Kidney (tissue), 14 donors: ENCODE measurements around the gene CORO7. TPM values are rescaled to one million over a fixed set of nuclear protein-coding genes. Genes with fewer than 3 reads are reported as not detected.

ENCODE experiments used
- DNase-seq, 5 donors: peaks; one replicate each; pipeline ENCODE4 v3.0.0-alpha.2; 2013 to 2020
- FAIRE-seq: peaks from 2 replicates; lab custom pipeline; 2012; peaks lifted over from hg19 to GRCh38; lab: Jason Lieb, UNC
- H3K27ac ChIP-seq, 2 donors: one replicate each; pipeline ENCODE4 v1.7.0; 2013; ENCODE audit warnings: low read depth in 2 of 2, low read length in 2 of 2, inconsistent platforms in 1 of 2
- H3K27me3 ChIP-seq: one replicate; pipeline ENCODE4 v1.7.1; 2013; ENCODE audit warnings: low read length, inconsistent platforms; ENCODE audit not compliant: control insufficient read depth, insufficient read depth
- H3K36me3 ChIP-seq, 3 donors: one replicate each; pipeline versions ENCODE4 v1.7.0 to v1.7.1; 2013; ENCODE audit warnings: low read length in 3 of 3, control low read depth in 1 of 3, inconsistent platforms in 1 of 3; ENCODE audit not compliant: insufficient read depth in 3 of 3, control insufficient read depth in 2 of 3
- H3K4me1 ChIP-seq, 3 donors: one replicate each; pipeline versions ENCODE4 v1.7.0 to v1.7.1; 2013; ENCODE audit warnings: low read length in 3 of 3, inconsistent platforms in 1 of 3, low read depth in 1 of 3; ENCODE audit not compliant: control insufficient read depth in 2 of 3, insufficient read depth in 2 of 3
- H3K4me3 ChIP-seq, 3 donors: one replicate each; pipeline versions ENCODE4 v1.7.0 to v1.8.1; 2013; ENCODE audit warnings: low read length in 3 of 3, control low read depth in 1 of 3, inconsistent platforms in 1 of 3
- H3K9ac ChIP-seq, 3 donors: one replicate each; pipeline versions ENCODE4 v1.7.0 to v1.7.1; 2013; ENCODE audit warnings: low read length in 3 of 3, control low read depth in 1 of 3, inconsistent platforms in 1 of 3
- H3K9me3 ChIP-seq, 3 donors: one replicate each; pipeline versions ENCODE4 v1.7.0 to v1.7.1; 2013; ENCODE audit warnings: low read length in 3 of 3, control low read depth in 1 of 3, inconsistent platforms in 1 of 3; ENCODE audit not compliant: control insufficient read depth in 2 of 3, insufficient read depth in 1 of 3
- CTCF ChIP-seq: IDR thresholded peaks from 3 replicates; pipeline ENCODE4 v1.5.1; 2012; ENCODE audit warnings: mild to moderate bottlenecking, moderate library complexity, borderline replicate concordance; ENCODE audit not compliant: insufficient read depth; ENCODE audit errors: extremely low read depth
- intact Hi-C: fragments of 100-400 bp; cut with DNase I; formaldehyde crosslinking; loops from one replicate; pipeline ENCODE4 v1.11.1; 2022
- polyA plus RNA-seq: library from polyadenylated mRNA; stranded (reverse); fragments of 350-450 nt; fragmentation: Illumina TruSeq; extraction: RNeasy Lipid Tissue Mini Kit (QIAGEN cat#74804); gene quantifications from one replicate; pipeline ENCODE4 v1.2.3, GENCODE V29; 2014; ENCODE audit warnings: low read depth, low replicate concordance; ENCODE audit not compliant: insufficient read depth
- total RNA-seq: library from RNA; stranded (reverse); fragmentation: NEBNext Ultra II Directional; extraction: Animal tissue kit (Norgen Biotek cat#: 25700); gene quantifications from one replicate; pipeline ENCODE4 v1.2.1, GENCODE V29; 2021
- donor health status: control.
- donor health status: control.
- donor health status: control.
- donor health status: control.
- donor health status: control.
- donor health status: DM: yes; HTN: yes; CAD: no.
- donor health status: Normal renal cell carcinoma (clear cell type).

The CORO7 gene
- total and polyA plus RNA-seq, 2 donors from 2014 or later = 9.8 to 50.1 TPM

DNA sequence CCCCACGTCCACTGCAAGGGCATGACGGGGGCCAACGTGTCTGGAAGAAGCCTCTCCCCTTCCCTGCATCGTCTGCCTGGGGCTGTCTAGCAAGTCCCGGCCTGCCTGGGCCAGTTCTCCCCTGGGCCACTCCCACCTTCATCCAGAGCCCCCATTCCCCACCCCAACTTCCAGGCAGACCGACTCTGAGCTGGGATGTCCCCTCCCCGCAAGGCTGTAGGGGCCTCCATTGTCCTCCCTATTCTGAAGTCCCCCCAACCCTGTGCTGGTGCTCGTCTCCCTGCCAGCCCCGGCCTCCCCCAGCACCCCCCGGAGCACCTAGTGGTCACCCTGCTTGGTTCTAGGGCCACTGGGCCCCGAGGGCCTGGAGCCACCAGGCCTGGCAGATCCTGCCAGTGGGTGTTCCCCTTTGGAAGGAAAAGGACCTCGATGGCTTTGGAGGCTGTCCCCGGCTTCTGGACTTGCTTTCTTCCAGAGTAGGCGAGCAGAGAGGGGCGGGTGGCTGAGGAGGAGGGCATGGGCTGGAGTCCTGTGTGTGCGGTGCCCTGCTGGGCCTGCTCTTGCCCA lies 95.7 kb downstream of the CORO7 start:
- peak overlapping the region in 1 of 3 donors; percentile 82 for H3K4me3 ChIP-seq
- intact Hi-C loops = no loop called here
- peak in 1 of 5 donors; percentile 61 for DNase-seq

GRCh38 chr16:4319454-4320421 lies 96.7 kb downstream of the CORO7 start:
- peak overlapping the region in 2 of 3 donors; percentile 12 to 82 for H3K4me3 ChIP-seq
- no peak for FAIRE-seq

More for the DNA sequence above, 95.7 kb downstream of the CORO7 start:
- H3K9me3 ChIP-seq = no peaks in the 10 kb centered on the region
- peaks cover 0 to 81% (median 65%) of the 10 kb centered on the region in 3 donors for H3K4me1 ChIP-seq
- FAIRE-seq = no peak
- H3K27me3 ChIP-seq = no peaks in the 10 kb centered on the region
- peak overlapping the region; percentile 90 to 93 for H3K27ac ChIP-seq
- H3K36me3 ChIP-seq = no peaks in the 10 kb centered on the region
- peak overlapping the region in 2 of 3 donors; percentile 48 to 84 for H3K9ac ChIP-seq
- TF ChIP-seq CTCF = no peak

DNA sequence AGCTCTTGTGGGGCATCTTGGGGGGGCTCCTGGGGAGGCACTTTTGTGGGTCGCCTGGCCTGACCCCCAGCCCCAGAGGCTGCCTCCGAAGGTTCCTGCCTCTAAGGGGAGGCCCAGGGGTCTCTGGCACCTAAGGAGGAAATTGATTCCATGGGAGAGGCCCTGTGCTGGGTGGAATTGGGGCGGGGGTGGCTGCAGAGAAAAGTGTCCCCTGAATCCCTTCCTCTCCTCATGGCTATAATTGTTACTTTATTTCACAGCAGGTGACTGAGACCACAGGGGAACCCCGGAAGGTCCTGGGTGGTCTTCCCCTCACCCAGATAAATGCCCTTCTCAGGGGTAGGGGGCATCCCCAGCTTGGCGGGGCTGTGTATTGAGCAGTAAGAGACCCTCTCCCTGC lies 97.4 kb downstream of the CORO7 start:
- no peak for TF ChIP-seq CTCF
- peak overlapping the region in 1 of 3 donors; percentile 82 for H3K4me3 ChIP-seq
- H3K27me3 ChIP-seq = no peaks in the 10 kb centered on the region
- H3K4me1 ChIP-seq = peaks cover 0 to 73% (median 56%) of the 10 kb centered on the region in 3 donors
- FAIRE-seq (no peak), DNase-seq (no peak)
- no peaks in the 10 kb centered on the region for H3K36me3 ChIP-seq
- no peaks in the 10 kb centered on the region for H3K9me3 ChIP-seq
- intact Hi-C loops = no loop called here
- peak overlapping the region in 2 of 3 donors; percentile 69 to 84 for H3K9ac ChIP-seq
- H3K27ac ChIP-seq = peak overlapping the region; percentile 90 to 93

More at GRCh38 chr16:4319454-4320421, 96.7 kb downstream of the CORO7 start:
- TF ChIP-seq CTCF = no peak
- DNase-seq = peak; percentile 10 to 81 (median 53)
- intact Hi-C loops = no loop called here
- H3K9ac ChIP-seq = peak overlapping the region in 2 of 3 donors; percentile 69 to 84
- peaks cover 0 to 74% (median 56%) of the 10 kb centered on the region in 3 donors for H3K4me1 ChIP-seq
- peak overlapping the region; percentile 90 to 93 for H3K27ac ChIP-seq
- H3K27me3 ChIP-seq = no peaks in the 10 kb centered on the region
- H3K36me3 ChIP-seq = no peaks in the 10 kb centered on the region
- H3K9me3 ChIP-seq = no peaks in the 10 kb centered on the region
